ENCODE measurements around the gene BID.
A peak's percentile ranks its signal among the peaks of the same experiment; 100 is the strongest.

Gene BID

GRCh38 chr22:17744430-17744829, 29.8 kb downstream of the BID start:
- DNase-seq: peak in 2 of 10 donors; percentile 58 to 77
- intact Hi-C loops (cut with DNase I): loop anchor here (10.0 kb wide), 1 partner anchor 330 kb away; the partner anchor contains the start of gene PEX26

GRCh38 chr22:17743661-17744411, 30.4 kb downstream of the BID start:
- intact Hi-C loops (cut with DNase I): loop anchor here (10.0 kb wide), 1 partner anchor 331 kb away; the partner anchor contains the start of gene PEX26
- peak in 2 of 10 donors; percentile 83 to 86 for DNase-seq

DNA sequence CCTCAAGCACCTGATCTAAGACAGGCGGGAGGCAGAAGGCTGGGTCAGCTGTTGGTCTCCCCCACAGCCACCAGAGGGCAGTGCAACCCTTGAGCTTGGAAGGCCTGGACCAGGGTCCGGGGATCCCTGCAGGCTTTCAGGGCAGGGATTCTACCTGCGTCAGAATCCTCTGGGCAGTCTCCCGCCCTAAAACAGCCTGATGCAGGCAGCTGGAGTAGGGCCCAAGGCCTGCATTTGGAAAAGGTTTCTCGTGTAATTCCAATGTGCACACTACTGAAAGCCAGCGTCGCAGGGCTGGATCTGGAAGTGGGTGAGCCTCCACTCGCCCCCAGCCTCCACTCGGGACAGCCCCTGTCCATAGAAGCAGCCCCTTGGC, 31.8 kb downstream of the BID start:
- intact Hi-C loops (cut with DNase I): loop anchor here (10.0 kb wide), 1 partner anchor 332 kb away; the partner anchor contains the start of gene PEX26
- peak; percentile 59 to 97 (median 82) for DNase-seq

DNA sequence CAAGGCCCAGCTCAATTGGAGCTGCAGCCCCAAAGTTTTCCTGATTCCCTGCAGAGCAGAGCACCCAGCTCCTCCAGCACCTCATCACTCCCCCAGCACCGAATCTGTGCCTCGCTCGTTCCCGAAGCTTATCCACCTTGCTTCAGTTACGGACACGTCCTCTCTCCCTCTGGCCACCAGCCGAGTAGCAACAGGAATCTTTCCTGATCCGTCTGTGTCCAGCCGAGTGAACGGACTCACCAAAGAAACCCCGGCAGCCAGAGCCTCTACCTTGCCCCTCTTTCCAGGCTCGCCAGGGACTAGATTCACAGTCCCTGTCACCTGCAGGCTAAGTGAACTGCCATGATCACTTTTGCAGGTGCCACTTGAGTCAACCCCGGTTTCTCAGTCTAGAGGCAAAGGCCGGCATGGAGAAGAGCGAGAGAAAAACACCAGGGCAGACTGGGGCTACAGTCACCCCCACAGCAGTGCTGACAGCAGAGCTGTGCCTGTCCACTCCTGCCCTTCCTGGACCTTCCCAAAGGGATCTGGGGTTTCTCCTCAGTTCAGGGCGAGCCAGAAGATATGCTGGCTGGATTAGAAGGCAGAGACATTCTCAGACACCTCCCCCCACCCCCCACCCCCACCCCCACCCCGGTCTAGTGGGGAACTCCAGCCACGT, 32.3 kb downstream of the BID start:
- DNase-seq: peak in 2 of 10 donors; percentile 67 to 77
- intact Hi-C loops (cut with DNase I): loop anchor here (10.0 kb wide), 1 partner anchor 333 kb away; the partner anchor contains the start of gene PEX26

DNA sequence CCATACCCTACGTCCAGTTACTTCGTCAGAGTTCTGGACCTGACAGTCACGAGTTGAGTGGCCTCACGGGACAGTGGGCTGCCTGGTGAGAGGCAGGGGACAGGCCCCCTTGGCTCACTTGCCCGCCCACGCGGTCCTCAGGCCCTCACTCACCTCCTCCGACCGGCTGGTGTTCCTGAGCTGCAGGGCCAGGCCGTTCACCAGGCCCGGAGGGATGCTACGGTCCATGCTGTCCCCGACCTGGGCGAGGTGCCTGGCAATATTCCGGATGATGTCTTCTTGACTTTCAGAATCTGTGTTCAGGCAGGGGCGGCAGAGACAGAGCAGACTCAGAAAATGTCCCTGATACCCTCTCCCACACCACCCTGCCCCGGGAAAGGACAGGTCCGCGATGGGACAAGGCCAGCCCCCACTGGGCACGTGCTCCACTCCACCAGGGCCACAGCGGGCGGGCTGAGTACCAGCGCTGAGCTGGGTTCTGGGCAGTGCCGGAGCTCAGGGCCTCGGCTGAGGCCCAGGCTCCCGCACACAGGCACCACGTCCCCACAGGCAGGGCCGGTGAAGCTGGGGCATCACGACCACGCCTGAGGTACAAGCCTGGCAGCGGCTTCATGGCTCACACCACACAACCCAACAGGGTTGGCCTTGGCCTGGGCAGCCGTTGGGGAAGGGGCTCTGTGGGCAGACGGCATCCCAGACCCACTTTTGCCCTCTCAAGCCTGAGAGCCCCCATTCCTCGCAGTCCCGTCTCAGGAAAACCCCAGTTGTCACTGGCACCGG, 34.9 kb downstream of the BID start:
- peak in 2 of 10 donors; percentile 82 to 85 for DNase-seq

GRCh38 chr22:17738386-17739128, 35.7 kb downstream of the BID start:
- peak in 4 of 10 donors; percentile 21 to 76 (median 39) for DNase-seq
- intact Hi-C loops (cut with DNase I): no loop called here

More for the DNA sequence above, 34.9 kb downstream of the BID start:
- intact Hi-C loops (cut with DNase I): no loop called here

DNA sequence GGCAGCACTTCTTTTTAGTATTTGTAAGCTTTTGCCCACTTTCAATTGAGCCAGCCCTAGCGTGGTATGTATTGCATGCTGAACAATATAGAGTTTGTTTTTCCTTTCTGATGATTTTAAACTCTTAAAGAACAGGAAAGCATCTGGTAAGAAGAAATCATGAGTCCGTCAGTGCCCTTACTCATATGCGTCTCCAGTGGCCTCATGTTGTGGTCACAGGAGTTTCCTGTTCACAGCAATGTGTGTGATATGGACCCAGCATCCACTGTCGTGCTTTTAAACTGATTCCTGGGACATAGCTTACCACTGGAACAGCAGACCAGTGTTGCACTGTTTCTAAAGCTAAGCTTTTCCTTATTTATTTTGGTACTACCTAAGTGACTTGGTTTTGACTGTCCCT, 40.1 kb downstream of the BID start:
- intact Hi-C loops (cut with DNase I): no loop called here
- peak in 1 of 10 donors; percentile 1 for DNase-seq

DNA sequence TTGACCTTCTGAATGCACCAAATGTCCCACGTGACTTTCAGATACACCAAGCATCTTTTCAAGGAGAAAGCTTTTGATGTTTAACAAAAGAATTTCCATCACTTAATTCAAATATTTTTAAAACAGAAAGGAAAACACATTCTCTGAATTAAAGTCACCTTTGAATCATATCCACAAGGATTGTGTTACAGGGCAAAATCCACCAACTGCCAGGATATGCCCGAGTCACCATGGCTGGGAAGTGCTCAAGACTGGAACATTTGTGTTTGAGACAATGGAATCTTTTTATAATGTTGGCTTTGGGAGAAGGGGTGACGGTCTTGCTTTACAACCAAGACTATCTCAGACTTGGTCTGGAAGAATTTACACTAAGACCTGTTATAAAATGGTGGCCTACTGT, 40.8 kb downstream of the BID start:
- no peak for DNase-seq
- intact Hi-C loops (cut with DNase I): no loop called here

DNA sequence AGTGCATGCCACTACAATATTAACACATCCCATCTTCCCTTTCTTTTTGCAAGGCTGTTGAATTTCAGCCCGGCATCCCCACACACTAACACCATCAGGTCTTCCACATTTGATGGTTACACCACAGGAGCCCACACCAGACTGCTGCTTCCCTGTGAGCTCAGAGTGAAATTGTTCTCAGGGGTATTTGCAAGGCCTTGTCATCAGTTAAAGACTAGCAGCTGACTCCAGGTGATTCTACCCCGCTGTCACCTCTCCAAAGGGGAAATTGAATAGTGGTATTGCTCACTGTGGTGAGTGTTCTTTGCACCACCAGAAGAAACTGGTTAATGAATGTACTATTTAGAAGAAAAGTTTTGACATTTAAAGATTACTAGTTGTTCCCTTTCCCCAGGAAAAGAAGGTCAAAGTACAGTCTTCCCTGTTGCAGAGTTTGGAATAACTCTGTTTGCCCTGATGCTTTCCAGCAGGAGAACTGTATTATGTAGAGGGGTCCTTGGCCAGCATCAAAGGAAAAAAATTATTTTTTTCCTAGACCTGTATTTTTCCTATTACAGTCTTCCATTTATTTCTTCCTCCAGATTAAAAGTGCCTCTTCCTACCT, 41.9 kb downstream of the BID start:
- intact Hi-C loops (cut with DNase I): no loop called here
- peak in 1 of 10 donors; percentile 15 for DNase-seq

- peak in 1 of 10 donors; percentile 5 for DNase-seq
- intact Hi-C loops (cut with DNase I): no loop called here
These were observed 44.7 kb downstream of the BID start for GRCh38 chr22:17729561-17729960.

DNA sequence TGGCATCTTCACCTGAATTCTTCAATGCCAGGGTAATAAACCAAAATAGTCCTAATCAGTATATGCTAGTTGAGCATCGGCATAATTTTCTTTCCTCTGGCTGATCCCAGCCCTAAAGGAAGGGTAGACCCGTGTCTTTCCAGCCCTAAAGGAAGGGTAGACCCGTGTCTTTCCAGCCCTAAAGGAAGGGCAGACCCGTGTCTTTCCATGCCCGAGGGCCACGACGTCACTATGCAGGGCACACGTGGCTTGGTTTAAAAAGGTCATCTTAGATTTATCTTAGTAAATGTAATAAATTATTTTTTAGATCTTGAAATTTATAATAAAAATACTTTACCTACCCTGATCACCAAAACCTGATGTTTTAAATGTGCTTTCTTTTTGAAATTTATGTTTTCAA, 45.5 kb downstream of the BID start:
- intact Hi-C loops (cut with DNase I): no loop called here

DNA sequence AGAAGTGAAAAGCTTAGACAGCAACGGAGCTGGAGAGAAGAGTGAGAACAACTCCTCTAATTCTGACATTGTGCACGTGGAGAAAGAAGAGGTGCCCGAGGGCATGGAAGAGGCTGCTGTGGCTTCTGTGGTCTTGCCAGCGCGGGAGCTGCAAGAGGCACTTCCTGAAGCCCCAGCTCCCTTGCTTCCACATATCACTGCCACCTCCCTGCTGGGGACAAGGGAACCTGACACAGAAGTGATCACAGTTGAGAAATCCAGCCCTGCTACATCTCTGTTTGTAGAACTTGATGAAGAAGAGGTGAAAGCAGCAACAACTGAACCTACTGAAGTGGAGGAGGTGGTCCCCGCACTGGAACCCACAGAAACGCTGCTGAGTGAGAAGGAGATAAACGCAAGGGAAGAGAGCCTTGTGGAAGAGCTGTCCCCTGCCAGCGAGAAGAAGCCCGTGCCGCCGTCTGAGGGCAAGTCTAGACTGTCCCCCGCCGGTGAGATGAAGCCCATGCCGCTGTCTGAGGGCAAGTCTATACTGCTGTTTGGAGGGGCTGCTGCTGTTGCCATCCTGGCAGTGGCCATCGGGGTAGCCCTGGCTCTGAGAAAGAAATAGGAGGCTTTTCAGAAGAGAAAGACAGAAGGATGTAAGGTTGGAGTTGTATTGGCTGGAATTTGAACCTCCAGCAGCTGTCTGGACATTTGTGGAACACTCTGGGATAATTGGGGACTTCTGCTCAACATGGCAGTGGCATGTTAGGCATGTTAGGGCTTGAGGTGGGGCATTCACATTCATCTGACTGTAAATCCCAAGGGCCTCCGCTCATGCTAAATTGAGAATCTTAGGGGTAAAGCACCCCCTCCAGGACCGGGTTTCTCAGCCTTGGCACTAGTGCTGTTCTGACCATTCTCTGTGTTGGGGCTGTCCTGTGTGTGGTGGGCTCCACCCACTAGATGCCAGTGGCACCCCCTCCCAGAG, 47.1 kb downstream of the BID start:
- intact Hi-C loops (cut with DNase I): no loop called here
- peak in 1 of 10 donors; percentile 24 for DNase-seq

More for the DNA sequence above, 45.5 kb downstream of the BID start:
- peak in 1 of 10 donors; percentile 33 for DNase-seq

DNA sequence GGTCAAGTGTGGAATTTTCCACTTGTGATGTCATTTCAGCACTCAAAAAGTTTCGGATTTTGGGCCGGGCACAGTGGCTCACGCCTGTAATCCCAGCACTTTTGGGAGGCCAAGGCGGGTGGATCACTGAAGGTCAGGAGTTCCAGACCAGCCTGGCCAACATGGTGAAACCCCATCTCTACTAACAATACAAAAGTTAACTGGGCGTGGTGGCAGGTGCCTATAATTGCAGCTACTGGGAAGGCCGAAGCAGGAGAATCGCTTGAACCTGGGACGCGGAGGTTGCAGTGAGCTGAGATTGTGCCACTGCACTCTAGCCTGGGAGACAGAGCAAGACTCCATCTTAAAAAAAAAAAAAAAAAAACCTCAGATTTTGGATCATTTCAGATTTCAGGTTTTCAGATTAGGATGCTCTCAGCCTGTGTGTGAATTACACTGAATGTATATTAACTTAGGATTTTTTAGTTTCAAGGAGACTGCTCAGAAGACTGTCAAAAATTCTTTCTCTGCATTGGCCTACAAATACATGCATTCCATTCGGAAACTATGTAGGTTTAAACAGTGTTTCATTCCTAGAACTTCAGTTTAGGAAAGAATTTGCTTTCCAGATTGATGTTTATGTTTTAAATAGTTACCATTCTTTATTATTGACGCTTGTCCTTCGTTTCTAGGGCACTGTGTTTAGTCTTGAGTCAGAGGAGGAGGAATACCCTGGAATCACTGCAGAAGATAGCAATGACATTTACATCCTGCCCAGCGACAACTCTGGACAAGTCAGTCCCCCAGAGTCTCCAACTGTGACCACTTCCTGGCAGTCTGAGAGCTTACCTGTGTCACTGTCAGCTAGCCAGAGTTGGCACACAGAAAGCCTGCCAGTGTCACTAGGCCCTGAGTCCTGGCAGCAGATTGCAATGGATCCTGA, 48.0 kb downstream of the BID start:
- intact Hi-C loops (cut with DNase I): no loop called here
- peak in 1 of 10 donors; percentile 40 for DNase-seq

DNA sequence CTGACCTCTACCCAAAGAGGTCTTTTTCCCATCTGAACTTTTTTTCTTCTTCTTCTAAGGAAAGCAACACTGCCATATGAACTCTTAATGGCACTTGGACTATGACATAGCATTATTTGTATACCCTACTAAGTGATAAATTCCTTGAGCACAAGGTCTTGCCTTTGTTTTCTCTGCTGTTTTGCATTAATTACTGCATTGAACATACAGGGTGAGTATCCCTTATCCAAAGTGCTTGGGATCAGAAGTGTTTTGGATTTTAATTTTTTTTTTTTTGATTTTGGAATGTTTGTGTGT, 48.8 kb downstream of the BID start:
- intact Hi-C loops (cut with DNase I): no loop called here
- no peak for DNase-seq

DNA sequence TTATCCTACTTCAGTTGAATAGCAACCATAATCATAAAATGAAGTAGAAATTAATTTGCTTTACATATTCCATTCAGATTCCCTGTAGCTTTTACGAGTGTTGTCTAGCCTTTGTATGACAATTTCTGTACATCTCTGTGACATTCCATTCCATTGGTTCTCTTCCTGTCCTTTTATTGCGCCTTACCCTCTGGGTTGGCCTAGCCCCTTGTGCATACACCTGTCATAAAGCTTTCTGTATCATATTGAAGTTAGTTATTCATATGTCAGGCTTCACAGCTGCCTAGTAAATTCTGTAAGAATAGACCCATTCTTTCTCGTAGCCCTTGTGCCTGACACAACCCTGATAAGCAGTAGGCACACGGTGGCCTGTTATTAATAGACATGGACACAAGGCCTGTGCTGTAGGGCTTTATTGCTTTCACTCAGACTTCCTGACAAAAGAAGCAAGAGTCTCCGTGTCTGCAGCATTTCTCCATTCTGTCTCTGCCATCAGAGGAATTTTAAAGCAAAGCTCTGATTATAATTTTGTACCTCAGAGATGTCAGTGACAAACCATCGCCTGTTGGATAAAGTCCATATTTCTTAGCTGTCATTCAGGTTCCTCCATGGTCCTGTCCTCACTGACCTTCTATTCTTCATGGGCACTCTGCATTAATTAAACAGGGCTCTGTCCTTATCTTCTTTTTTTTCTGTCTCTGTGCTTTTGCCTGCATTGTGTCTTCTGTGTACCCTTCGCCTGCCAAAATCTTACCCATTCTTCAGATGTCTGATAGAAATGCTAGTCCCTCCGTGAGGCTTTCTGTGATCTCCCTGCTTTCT, 49.4 kb downstream of the BID start:
- intact Hi-C loops (cut with DNase I): no loop called here
- DNase-seq: peak in 1 of 10 donors; percentile 24

GRCh38 chr22:17724241-17724640, 50.0 kb downstream of the BID start:
- intact Hi-C loops (cut with DNase I): no loop called here

GRCh38 chr22:17719911-17720310, 54.4 kb downstream of the BID start:
- DNase-seq: no peak
- intact Hi-C loops (cut with DNase I): no loop called here

More at GRCh38 chr22:17724241-17724640, 50.0 kb downstream of the BID start:
- peak in 1 of 10 donors; percentile 29 for DNase-seq
